Stromal cell of bone marrow (primary cell): ENCODE data around the gene PHF12.

Source experiments
- DNase-seq: peaks from one replicate; pipeline ENCODE4 v3.0.0-alpha.2; 2012; ENCODE audit warnings: low read depth

PHF12 gene

DNA sequence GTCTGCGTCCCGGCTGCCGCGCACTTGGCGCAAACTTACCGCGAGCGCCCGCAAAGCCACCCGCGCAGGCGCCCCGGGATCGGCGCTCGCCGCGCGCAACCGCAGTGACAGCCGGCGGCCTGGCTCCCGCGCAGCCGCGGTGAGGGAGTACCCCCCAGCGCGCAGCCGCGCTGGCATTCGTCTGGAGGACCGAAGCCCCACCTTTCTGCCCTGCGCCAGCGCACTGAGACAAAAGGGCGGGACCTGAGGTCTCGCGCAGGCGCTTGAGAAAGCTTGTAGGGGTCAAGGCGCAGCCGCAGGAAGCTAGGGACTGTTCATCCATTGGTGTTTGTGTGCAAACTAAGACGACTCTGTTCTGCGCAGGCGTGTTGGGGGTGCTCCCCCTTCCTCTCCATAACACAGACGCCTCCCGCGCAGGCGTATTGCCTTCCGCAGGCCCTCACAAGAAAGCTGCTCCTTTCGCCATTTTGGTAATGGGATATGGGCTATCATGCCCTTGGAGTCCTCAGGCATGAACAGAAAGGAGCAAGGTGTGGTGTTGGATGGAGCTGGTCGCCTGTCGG, at the start of gene PHF12:
Gene PHF12, minus strand, starts transcription at position 91 of the 563 bp plus-strand sequence. CDS start 558 bp downstream, outside the sequence.
- peak; percentile 100 for DNase-seq

GRCh38 chr17:29000973-29001372, 49.7 kb upstream of the PHF12 start:
- DNase-seq = no peak

DNA sequence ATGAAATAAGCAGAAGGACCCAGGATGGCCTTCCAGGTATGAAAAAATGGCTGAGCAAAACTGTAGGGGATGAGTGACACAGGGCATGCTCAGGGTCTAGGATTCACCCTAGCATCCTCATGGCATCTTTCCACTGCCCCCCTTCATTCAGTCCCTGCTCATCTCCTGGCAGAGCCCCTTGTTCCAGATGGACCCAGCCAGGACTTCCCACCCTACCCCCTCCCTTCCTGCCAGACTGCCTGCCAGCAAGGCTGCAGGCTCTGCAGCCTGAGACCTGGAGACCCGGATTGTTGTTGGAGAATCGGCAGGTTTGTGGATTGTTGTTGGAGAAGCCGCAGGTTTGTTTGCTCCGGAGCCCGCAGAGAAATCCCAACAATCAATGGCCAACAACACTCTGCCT, 47.9 kb upstream of the PHF12 start:
- no peak for DNase-seq

- no peak for DNase-seq
Observed at GRCh38 chr17:28997806-28998205, 46.5 kb upstream of the PHF12 start.

DNA sequence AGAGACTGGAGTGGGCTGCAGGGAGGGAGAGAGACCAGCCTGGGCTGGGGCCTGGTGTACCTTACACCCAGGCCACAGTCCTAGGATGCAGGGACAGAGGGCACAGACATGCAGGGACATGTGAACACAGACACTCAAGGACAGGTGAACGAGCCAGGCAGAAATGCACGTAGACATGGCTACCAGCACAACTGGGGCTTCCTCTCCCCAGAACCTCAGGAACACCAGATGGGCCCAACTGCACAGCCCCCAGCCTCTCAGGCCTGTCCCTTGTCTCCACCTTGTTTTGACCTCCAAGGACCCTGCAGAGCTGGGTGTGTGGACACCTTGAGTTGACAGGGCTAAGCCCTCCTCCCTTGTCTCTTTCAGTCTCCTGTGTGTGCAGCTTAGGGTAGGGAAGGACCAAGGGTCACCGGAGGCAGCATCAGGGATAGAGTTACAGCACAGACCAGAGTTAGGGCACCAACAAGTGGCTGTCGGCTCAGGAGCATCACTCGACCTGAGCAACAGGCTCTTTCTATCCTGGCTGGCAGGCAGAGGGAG, 45.3 kb upstream of the PHF12 start:
- DNase-seq = no peak

GRCh38 chr17:28993645-28994426, 42.5 kb upstream of the PHF12 start:
- DNase-seq = no peak

- DNase-seq = no peak
Observed at GRCh38 chr17:28992625-28993600, 41.6 kb upstream of the PHF12 start.

- no peak for DNase-seq
Observed at GRCh38 chr17:28992185-28992584, 40.9 kb upstream of the PHF12 start.

DNA sequence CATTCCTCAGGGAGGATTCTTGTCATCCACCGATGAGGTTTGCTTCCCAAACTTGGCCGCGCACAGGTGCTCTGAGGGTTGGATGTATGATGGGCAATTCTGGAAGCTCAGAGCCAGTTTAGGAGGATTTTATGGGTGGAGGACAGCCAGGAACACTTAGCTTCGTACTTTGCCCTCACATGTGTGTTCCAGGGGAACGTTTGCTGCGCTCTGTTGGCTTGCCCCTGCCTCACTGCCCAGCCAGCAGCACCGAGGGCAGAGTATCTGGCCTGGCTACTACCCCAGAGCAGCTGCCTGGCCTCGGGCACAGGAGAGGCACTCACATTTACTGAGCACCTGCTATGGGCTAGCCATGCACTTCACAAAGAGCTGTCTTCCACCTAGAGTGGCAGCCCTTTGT, 40.5 kb upstream of the PHF12 start:
- DNase-seq = no peak

DNA sequence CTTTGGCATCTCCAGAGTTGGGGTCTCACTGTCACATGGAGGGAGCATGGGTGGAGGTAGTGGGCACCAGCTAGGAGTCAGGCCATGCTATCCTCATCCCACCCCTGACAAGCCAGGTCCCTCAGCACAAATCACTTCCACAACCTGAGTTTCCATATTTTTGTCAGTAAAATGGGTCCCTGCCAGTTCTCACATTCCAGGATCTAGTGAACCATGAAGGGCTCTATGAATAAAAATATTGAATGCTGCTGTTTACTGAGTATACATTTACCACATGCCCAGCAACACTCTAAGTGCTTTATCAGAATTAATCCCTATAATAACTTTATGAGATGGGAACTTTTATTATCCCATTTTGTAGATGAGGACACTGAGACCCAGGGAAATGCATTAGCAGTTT, 37.7 kb upstream of the PHF12 start:
- no peak for DNase-seq

GRCh38 chr17:28988475-28988874, 37.2 kb upstream of the PHF12 start:
- DNase-seq = no peak

GRCh38 chr17:28986714-28987655, 35.7 kb upstream of the PHF12 start:
- no peak for DNase-seq

GRCh38 chr17:28985950-28986713, 34.8 kb upstream of the PHF12 start:
- no peak for DNase-seq

DNA sequence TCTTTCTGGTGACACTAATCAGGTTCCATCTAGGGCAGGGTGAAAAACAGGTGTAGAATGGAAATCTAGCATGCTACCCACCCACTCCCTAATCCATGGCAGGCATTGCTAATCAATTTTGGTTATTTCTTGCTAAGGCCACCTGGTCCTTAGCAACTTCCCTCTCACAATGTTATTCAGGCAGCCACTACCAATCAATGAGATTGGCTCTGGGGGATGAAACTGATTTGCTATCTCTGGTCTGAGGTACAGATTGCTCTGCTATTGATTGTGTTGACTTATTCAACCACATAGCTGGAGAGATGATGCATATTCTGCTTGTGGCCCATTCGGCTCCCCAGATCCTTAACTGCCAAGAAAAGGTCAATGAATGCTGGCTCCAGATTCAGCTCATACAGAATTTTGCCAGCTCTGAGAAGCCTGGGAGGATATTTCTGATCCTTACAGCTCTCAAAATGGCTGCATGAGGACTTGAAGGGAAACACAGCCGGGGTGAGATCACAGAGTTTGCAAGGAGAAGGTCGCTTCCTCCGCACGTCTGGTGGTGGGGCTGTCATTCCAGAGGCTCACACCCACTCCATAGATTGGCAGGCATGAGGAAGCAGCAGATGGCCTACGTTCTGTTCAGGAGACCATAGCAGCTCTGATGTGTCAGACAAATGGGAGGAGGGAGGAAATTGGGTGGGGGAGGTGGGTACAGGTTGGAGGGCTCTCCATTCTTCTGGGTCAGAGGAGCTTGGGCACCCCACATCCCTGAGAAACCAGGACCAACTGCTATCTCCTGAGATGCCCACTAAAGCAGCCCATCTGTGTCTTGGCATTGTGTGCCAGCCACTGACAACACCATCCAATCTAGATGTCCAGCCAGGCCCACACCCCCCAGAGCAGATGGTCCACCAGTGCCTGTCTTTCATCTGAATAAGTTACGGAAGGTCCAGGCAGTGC, 32.2 kb upstream of the PHF12 start:
- no peak for DNase-seq

GRCh38 chr17:28982131-28982793, 30.9 kb upstream of the PHF12 start:
- DNase-seq = no peak

- DNase-seq = no peak
Observed at GRCh38 chr17:28978356-28978964, 27.1 kb upstream of the PHF12 start.

DNA sequence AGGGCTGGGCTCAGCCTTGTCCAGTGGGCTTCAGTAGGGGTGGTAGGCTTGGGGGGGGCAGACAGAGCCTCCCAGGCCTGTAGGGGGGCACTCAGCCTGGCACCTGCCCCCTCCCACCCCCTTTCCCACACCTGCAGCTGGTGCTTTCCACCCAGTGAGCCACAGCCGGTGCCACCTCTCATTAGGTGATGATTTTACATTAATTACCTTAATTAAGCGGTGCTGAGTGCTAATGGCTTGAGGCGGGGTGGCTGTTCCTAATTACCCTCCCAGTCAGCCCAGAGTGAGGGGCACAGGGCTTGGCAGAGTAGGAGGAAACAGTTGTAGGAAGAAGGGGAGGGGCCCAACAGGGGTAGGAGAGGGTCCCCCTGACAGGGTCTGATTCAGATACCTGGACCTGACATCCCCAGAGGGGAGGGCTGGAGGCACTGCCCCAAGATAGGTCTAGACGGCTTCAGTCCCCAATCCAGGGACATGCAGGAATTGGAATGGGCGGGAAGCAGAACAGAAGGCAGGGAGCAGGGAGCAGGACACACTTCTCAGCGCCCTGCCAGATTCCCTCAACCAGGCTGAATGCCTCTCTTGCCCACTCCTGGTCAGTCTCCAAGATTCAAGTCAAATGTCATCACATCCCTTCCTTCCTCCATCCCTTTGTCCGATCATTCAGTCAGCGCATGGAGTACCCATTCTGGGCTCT, 26.5 kb upstream of the PHF12 start:
- DNase-seq = no peak

DNA sequence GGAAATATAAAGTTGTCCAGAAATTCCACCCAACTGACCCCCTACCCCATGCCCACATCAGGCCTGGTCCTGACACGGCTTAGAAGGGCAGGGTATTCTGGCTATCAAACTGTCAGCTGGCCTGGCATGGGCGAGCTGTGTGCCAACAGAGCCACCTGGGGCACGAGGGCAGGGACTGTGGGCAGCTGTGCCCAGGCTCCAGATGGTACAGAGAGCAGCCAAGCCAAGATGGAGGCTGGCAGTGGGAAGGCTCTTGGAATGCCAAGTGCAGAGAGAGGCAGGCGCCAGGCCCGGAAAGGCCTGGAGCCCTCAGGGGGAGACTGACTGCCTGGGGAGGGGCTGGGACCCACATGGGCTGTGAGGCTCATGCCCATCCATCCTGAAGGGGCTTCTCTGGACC, 24.3 kb upstream of the PHF12 start:
- no peak for DNase-seq
